HCT116 (cell line): Measurements from ENCODE around the gene STK16.

Source experiments
- CEBPB ChIP-seq: IDR thresholded peaks from 2 replicates; pipeline ENCODE4 v1.6.1; 2012; ENCODE audit warnings: low read depth
- CTCF ChIP-seq, 3 experiments: fragments of 200-600 bp in 1 of 3; sonication (generic) in 1 of 3; IDR thresholded peaks in 2 of 3; conservative IDR thresholded peaks in 1 of 3; 2 replicates each; pipeline ENCODE4 v1.5.1; 2012 to 2017; ENCODE audit warnings: low read depth in 2 of 3, low read length in 2 of 3, antibody characterized with exemption in 1 of 3, borderline replicate concordance in 1 of 3, control low read depth in 1 of 3, mild to moderate bottlenecking in 1 of 3, mixed read lengths in 1 of 3, mixed run types in 1 of 3, moderate library complexity in 1 of 3; ENCODE audit not compliant: insufficient read depth in 1 of 3
- EZH2 ChIP-seq: fragments of 200-600 bp; sonication (generic); IDR thresholded peaks from 2 replicates; pipeline ENCODE4 v1.6.1; 2017; ENCODE audit warnings: antibody characterized with exemption, mixed run types
- POLR2AphosphoS5 ChIP-seq: IDR thresholded peaks from 2 replicates; pipeline ENCODE4 v1.6.1; 2011; ENCODE audit warnings: mild to moderate bottlenecking, low read depth, low read length, moderate library complexity
- REST ChIP-seq: IDR thresholded peaks from 2 replicates; pipeline ENCODE4 v1.6.1; 2012; ENCODE audit warnings: low read depth
- YY1 ChIP-seq: IDR thresholded peaks from 2 replicates; pipeline ENCODE4 v1.6.1; 2011; ENCODE audit warnings: low read length, low read depth, moderate library complexity, mild to moderate bottlenecking; ENCODE audit not compliant: insufficient replicate concordance; ENCODE audit errors: extremely low read depth

GRCh38 chr2:219245899-219246230, 586 bp downstream of the STK16 start:
- TF ChIP-seq CTCF (IDR thresholded peaks at IDR 0.05 in 2 of 3, conservative IDR thresholded peaks at IDR 0.05 in 1 of 3; ENCODE audit: borderline replicate concordance in 1 of 3, insufficient read depth in 1 of 3, low read depth in 2 of 3, low read length in 2 of 3) = no peak
- no peak for TF ChIP-seq EZH2
- TF ChIP-seq REST = no peak
- TF ChIP-seq YY1 = no peak
- no peak for TF ChIP-seq CEBPB
- no peak for TF ChIP-seq POLR2AphosphoS5
